Rectal smooth muscle tissue (tissue), 1 donor: ENCODE results near the gene OR52E1.
"Not testable (repeated sequence)": the region's sequence is repeated elsewhere in the genome, so short reads cannot be mapped to it uniquely, and the experiment has no call there.

Experiments used
- H3K27ac ChIP-seq: one replicate; pipeline ENCODE4 v1.7.0; 2013; ENCODE audit warnings: low read depth, low read length, inconsistent platforms
- H3K27me3 ChIP-seq: one replicate; pipeline ENCODE4 v1.7.0; 2013; ENCODE audit warnings: low read length; ENCODE audit not compliant: control insufficient read depth, insufficient read depth
- H3K36me3 ChIP-seq: one replicate; pipeline ENCODE4 v1.7.0; 2013; ENCODE audit warnings: low read length; ENCODE audit not compliant: control insufficient read depth, insufficient read depth
- H3K4me1 ChIP-seq: one replicate; pipeline ENCODE4 v1.7.0; 2013; ENCODE audit warnings: low read length; ENCODE audit not compliant: control insufficient read depth, insufficient read depth
- H3K4me3 ChIP-seq: one replicate; pipeline ENCODE4 v1.7.0; 2013; ENCODE audit warnings: low read length
- H3K9ac ChIP-seq: one replicate; pipeline ENCODE4 v1.7.0; 2013; ENCODE audit warnings: low read length

The OR52E1 gene

DNA sequence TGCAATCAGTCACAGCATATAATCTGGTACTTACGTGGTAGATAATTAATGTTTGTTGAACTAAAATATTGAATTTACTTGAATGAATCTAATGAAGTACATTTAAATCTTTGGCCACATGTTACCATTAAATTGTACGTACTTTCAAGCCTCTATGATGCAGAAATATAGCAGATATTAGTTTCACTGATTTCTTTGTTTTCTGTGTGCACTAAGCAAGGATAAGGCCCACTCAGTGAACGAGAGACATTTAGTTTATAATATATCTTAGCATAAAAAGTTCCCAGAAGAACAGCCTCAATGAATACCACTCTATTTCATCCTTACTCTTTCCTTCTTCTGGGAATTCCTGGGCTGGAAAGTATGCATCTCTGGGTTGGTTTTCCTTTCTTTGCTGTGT, at the start of gene OR52E1:
OR52E1 (plus strand) TSS at position 301 of the 400 bp plus-strand sequence.
- H3K27ac ChIP-seq: no peak within 1 kb of the TSS
- H3K4me3 ChIP-seq: no peak within 1 kb of the TSS
- H3K9ac ChIP-seq: no peak within 1 kb of the TSS
- H3K36me3 ChIP-seq: no peaks in the 10 kb centered on the region
- H3K4me1 ChIP-seq: no peaks in the 10 kb centered on the region
- H3K27me3 ChIP-seq: no peaks in the 10 kb centered on the region

DNA sequence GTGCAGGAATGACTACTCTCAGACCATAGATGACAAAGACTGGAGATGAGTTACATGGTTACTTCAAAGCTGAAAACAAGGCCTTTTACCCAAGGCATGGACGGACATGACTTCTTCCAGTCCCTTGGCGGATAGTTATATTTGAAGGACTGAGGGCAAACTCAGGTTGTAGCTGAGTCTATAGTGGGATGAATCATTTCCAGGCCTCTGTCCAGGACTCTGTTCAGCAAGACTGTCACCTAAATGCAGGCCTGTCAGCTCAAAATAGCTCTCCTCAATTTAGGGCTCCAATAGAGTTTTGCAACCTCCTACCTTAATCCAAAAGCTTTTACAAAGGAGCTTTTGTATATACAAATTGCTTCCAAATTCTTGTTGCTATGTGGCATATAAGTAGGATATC, 47.4 kb upstream of the OR52E1 start:
- Histone ChIP-seq H3K4me1 (no peaks in the 10 kb centered on the region), H3K9ac (no peak overlapping the region), H3K36me3 (no peaks in the 10 kb centered on the region), H3K27me3 (no peaks in the 10 kb centered on the region), H3K27ac (no peak overlapping the region), H3K4me3 (no peak overlapping the region)

DNA sequence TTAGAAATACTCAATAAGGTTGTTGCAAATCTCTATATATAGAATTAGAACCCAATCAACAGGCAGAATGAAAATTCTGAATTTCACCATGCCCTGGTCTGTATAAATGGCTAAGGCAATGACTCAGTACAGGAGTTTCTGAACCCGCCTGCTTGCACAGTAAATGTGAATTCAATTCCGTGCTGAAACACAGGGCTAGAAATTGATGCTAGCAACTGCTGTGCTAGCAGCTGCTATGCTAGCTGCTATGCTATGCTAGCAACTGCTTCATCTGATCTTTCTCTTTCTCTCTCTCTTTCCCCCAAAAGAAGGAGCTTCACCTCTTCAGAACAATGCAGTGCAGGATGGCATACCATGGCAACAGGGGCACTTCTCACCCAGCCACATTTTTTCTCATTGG, 32.7 kb upstream of the OR52E1 start:
- Histone ChIP-seq H3K4me3 (no peak overlapping the region), H3K36me3 (no peaks in the 10 kb centered on the region), H3K27me3 (no peaks in the 10 kb centered on the region), H3K9ac (no peak overlapping the region), H3K4me1 (no peaks in the 10 kb centered on the region), H3K27ac (no peak overlapping the region)

- no peaks in the 10 kb centered on the region for H3K4me1 ChIP-seq
- H3K9ac ChIP-seq: no peak overlapping the region
- no peaks in the 10 kb centered on the region for H3K27me3 ChIP-seq
- H3K27ac ChIP-seq: no peak overlapping the region
- no peaks in the 10 kb centered on the region for H3K36me3 ChIP-seq
- no peak overlapping the region for H3K4me3 ChIP-seq
Measured at GRCh38 chr11:5037926-5038325, 31.4 kb upstream of the OR52E1 start.

- H3K4me1 ChIP-seq: no peaks in the 10 kb centered on the region
Measured at GRCh38 chr11:5038341-5038740, 31.0 kb upstream of the OR52E1 start.

DNA sequence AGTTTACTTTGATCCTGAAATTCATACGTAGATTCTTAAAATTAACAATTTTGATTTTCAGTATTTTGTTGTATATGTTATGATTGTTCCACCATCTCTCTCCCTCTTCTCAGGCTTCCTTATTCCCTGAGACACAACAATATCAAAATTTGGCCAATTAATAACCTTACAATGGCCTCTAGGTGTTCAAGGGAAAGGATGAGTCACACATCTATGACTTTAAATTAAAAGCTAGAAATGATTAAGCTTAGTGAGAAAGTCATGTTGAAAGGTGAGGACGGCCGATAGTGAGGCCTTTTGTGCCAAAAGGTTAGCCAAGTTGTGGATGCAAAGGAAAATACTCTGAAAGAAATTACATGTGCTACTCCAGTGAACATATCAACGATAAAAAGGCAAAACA, 28.5 kb upstream of the OR52E1 start:
- Histone ChIP-seq H3K27me3 (no peaks in the 10 kb centered on the region), H3K27ac (no peak overlapping the region)

More at GRCh38 chr11:5038341-5038740, 31.0 kb upstream of the OR52E1 start:
- H3K4me3 ChIP-seq: no peak overlapping the region
- H3K27me3 ChIP-seq: no peaks in the 10 kb centered on the region
- H3K36me3 ChIP-seq: no peaks in the 10 kb centered on the region
- no peak overlapping the region for H3K9ac ChIP-seq
- H3K27ac ChIP-seq: no peak overlapping the region

DNA sequence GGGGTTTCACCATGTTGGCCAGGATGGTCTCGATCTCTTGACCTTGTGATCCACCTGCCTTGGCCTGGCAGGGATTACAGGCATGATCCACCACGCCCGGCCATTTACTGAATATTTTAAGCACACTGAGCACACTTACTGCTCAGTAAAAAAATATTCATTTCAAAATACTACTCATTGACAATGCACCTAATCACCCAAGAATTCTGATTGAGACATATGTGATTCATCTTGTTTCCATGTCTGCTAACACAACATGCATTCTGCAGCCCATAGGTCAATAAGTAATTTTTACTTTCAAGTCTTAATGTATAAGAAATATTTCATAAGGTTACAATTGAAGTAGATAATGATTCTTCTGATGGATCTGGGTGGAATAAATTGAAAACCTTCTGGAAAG, 27.3 kb upstream of the OR52E1 start:
- Histone ChIP-seq H3K27me3 (no peaks in the 10 kb centered on the region), H3K36me3 (no peaks in the 10 kb centered on the region), H3K27ac (no peak overlapping the region), H3K4me3 (no peak overlapping the region), H3K9ac (no peak overlapping the region), H3K4me1 (no peaks in the 10 kb centered on the region)

More for the DNA sequence above, 28.5 kb upstream of the OR52E1 start:
- no peak overlapping the region for H3K9ac ChIP-seq
- H3K36me3 ChIP-seq: no peaks in the 10 kb centered on the region
- H3K4me1 ChIP-seq: no peaks in the 10 kb centered on the region
- no peak overlapping the region for H3K4me3 ChIP-seq

DNA sequence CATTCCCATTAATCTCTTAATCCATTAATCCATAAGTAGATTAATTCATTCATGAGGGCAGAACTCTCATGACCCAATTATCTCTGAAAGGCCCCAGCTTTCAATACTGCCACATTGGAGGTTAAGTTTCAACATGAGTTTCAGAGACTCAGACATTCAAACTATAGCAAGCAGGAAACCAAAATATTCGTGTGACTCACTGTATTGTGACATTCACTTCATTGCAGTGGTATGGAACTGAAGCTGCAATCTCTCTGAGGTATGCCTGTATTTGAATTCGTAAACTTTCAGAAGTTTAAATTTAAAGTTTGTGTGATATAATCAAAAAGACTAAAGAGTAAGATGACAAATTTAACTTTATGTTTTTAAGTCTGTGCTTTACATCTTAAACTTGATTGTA, 26.0 kb upstream of the OR52E1 start:
- no peak overlapping the region for H3K27ac ChIP-seq

GRCh38 chr11:5046226-5046625, 23.1 kb upstream of the OR52E1 start, which contains the start of gene OR52J3:
Gene OR52J3 (plus strand): TSS chr11:5046526. CDS start chr11:5046526, 0 bp downstream.
- Histone ChIP-seq H3K27me3 (no peaks in the 10 kb centered on the region), H3K4me3 (no peak within 1 kb of the TSS), H3K9ac (no peak within 1 kb of the TSS), H3K27ac (no peak within 1 kb of the TSS), H3K36me3 (no peaks in the 10 kb centered on the region), H3K4me1 (no peaks in the 10 kb centered on the region)

More for the DNA sequence above, 26.0 kb upstream of the OR52E1 start:
- H3K4me3 ChIP-seq: no peak overlapping the region
- no peak overlapping the region for H3K9ac ChIP-seq
- no peaks in the 10 kb centered on the region for H3K36me3 ChIP-seq
- H3K4me1 ChIP-seq: no peaks in the 10 kb centered on the region
- no peaks in the 10 kb centered on the region for H3K27me3 ChIP-seq

- H3K9ac ChIP-seq: no peak overlapping the region
- H3K27me3 ChIP-seq: no peaks in the 10 kb centered on the region
- H3K4me1 ChIP-seq: no peaks in the 10 kb centered on the region
- no peaks in the 10 kb centered on the region for H3K36me3 ChIP-seq
- H3K4me3 ChIP-seq: no peak overlapping the region
- H3K27ac ChIP-seq: no peak overlapping the region
Measured at GRCh38 chr11:5046754-5047330, 22.5 kb upstream of the OR52E1 start.

GRCh38 chr11:5058679-5059078, 10.7 kb upstream of the OR52E1 start:
- not testable (repeated sequence) for H3K27ac ChIP-seq, H3K4me3 ChIP-seq, H3K9ac ChIP-seq, H3K4me1 ChIP-seq, H3K27me3 ChIP-seq, H3K36me3 ChIP-seq

- no peak within 1 kb of the TSS for H3K27ac ChIP-seq
- H3K4me1 ChIP-seq: no peaks in the 10 kb centered on the region
- H3K4me3 ChIP-seq: no peak within 1 kb of the TSS
- no peaks in the 10 kb centered on the region for H3K36me3 ChIP-seq
- no peak within 1 kb of the TSS for H3K9ac ChIP-seq
- H3K27me3 ChIP-seq: no peaks in the 10 kb centered on the region
Measured at GRCh38 chr11:5059391-5059790, 10.0 kb upstream of the OR52E1 start, which contains the start of gene OR52E2. Gene OR52E2 (minus strand): TSS chr11:5059627. CDS start chr11:5059627, 0 bp downstream.

DNA sequence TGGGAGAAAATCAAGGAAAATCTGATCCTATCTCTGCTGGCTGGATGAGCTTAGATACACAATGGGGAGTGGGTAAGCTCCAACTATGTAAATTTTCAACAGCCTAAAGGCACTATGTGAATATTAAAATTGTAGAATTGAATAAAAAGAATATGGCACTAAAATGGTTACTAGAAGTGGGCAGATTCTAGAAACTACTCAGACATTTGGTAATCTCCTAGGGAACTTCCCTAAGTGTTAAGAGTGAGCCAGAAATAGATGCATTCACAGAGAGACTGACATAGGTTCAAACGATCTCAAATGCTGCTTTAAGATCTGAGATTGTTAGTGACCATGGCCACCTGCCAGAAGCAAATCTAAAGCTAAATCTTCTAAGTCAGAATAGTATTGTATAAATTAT, 4.3 kb upstream of the OR52E1 start:
- Histone ChIP-seq H3K27ac (no peak overlapping the region), H3K27me3 (no peaks in the 10 kb centered on the region), H3K36me3 (no peaks in the 10 kb centered on the region), H3K4me1 (no peaks in the 10 kb centered on the region), H3K9ac (no peak overlapping the region), H3K4me3 (no peak overlapping the region)
